Activated CD8-positive, alpha-beta memory T cell treated with anti-CD3 and anti-CD28 coated beads, Interleukin-2, amount 50 U/mL, for 1 hour (primary cell): Measurements from ENCODE around the gene CDS2.
A peak's percentile ranks its signal among the peaks of the same experiment; 100 is the strongest.

Source experiments
- DNase-seq: peaks from one replicate; pipeline ENCODE4 v3.0.0-alpha.2; 2020; ENCODE audit errors: extremely low read depth

Gene CDS2

GRCh38 chr20:5119435-5120184 lies 7.2 kb upstream of the CDS2 start, which contains the start of gene PCNA:
Gene PCNA (minus strand): TSS chr20:5119958. CDS start chr20:5119798, 160 bp downstream.
- DNase-seq = peak; percentile 84

GRCh38 chr20:5120185-5120476 lies 6.7 kb upstream of the CDS2 start:
- DNase-seq = no peak

GRCh38 chr20:5122873-5123260 lies 3.9 kb upstream of the CDS2 start:
- no peak for DNase-seq

GRCh38 chr20:5127204-5127858 lies 523 bp downstream of the CDS2 start:
- peak; percentile 32 for DNase-seq

- DNase-seq = no peak
These were observed 1.1 kb downstream of the CDS2 start for GRCh38 chr20:5127859-5128424.

- DNase-seq = no peak
These were observed 2.1 kb downstream of the CDS2 start for GRCh38 chr20:5128886-5129285.

GRCh38 chr20:5131502-5131901 lies 4.7 kb downstream of the CDS2 start:
- no peak for DNase-seq

GRCh38 chr20:5133998-5134397 lies 7.2 kb downstream of the CDS2 start:
- no peak for DNase-seq

GRCh38 chr20:5135363-5136012 lies 8.7 kb downstream of the CDS2 start:
- DNase-seq = no peak

- DNase-seq = no peak
These were observed 9.3 kb downstream of the CDS2 start for GRCh38 chr20:5136096-5136495.

- DNase-seq = no peak
These were observed 13.4 kb downstream of the CDS2 start for GRCh38 chr20:5140195-5140594.

GRCh38 chr20:5141615-5142014 lies 14.8 kb downstream of the CDS2 start:
- DNase-seq = no peak

GRCh38 chr20:5143851-5144250 lies 17.0 kb downstream of the CDS2 start:
- DNase-seq = no peak

- DNase-seq = no peak
These were observed 18.7 kb downstream of the CDS2 start for GRCh38 chr20:5145365-5146098.

- DNase-seq = no peak
These were observed 19.4 kb downstream of the CDS2 start for GRCh38 chr20:5146099-5146668.

GRCh38 chr20:5146871-5147592 lies 20.2 kb downstream of the CDS2 start:
- DNase-seq = no peak

GRCh38 chr20:5148581-5148980 lies 21.8 kb downstream of the CDS2 start:
- no peak for DNase-seq

GRCh38 chr20:5149892-5150225 lies 23.1 kb downstream of the CDS2 start:
- DNase-seq = no peak

- DNase-seq = no peak
These were observed 23.6 kb downstream of the CDS2 start for GRCh38 chr20:5150226-5151076.

GRCh38 chr20:5153152-5153467 lies 26.3 kb downstream of the CDS2 start:
- DNase-seq = no peak
